ENCODE measurements around the gene RBL2. TPM values are rescaled to one million over a fixed set of nuclear protein-coding genes. Genes with fewer than 3 reads are reported as not detected.

Gene RBL2
- total RNA-seq, 1 donor from 2014 or later: 38.0 TPM

- no peak for TF ChIP-seq CTCF (IDR thresholded peaks at IDR 0.05; ENCODE audit: unreplicated experiment)
- H3K4me3 Mint-ChIP-seq (ENCODE audit: unreplicated experiment): no peak overlapping the region
- H3K9me3 Mint-ChIP-seq (ENCODE audit: unreplicated experiment): peaks cover 7% of the 10 kb centered on the region
- H3K27ac Mint-ChIP-seq (ENCODE audit: unreplicated experiment): no peak overlapping the region
- H3K4me1 Mint-ChIP-seq (ENCODE audit: unreplicated experiment): peaks cover under 1% of the 10 kb centered on the region
- no peak for DNase-seq (ENCODE audit: low spot score)
- peaks cover 5% of the 10 kb centered on the region for H3K36me3 Mint-ChIP-seq (ENCODE audit: low read depth, unreplicated experiment)
- H3K27me3 Mint-ChIP-seq (ENCODE audit: unreplicated experiment): peaks cover 7% of the 10 kb centered on the region
These were observed 5.6 kb upstream of the RBL2 start for GRCh38 chr16:53428681-53429080.

GRCh38 chr16:53429221-53429943 is 4.9 kb upstream of the RBL2 start:
- H3K4me3 Mint-ChIP-seq (ENCODE audit: unreplicated experiment): no peak overlapping the region
- peaks cover 8% of the 10 kb centered on the region for H3K27me3 Mint-ChIP-seq (ENCODE audit: unreplicated experiment)
- peaks cover 10% of the 10 kb centered on the region for H3K9me3 Mint-ChIP-seq (ENCODE audit: unreplicated experiment)
- H3K36me3 Mint-ChIP-seq (ENCODE audit: low read depth, unreplicated experiment): peaks cover 5% of the 10 kb centered on the region
- peaks cover 5% of the 10 kb centered on the region for H3K4me1 Mint-ChIP-seq (ENCODE audit: unreplicated experiment)
- no peak for DNase-seq (ENCODE audit: low spot score)
- TF ChIP-seq CTCF (IDR thresholded peaks at IDR 0.05; ENCODE audit: unreplicated experiment): no peak
- H3K27ac Mint-ChIP-seq (ENCODE audit: unreplicated experiment): no peak overlapping the region

- Mint-ChIP-seq H3K36me3 (ENCODE audit: low read depth, unreplicated experiment) (peaks cover 5% of the 10 kb centered on the region), H3K27ac (ENCODE audit: unreplicated experiment) (no peak overlapping the region), H3K9me3 (ENCODE audit: unreplicated experiment) (peaks cover 5% of the 10 kb centered on the region), H3K4me3 (ENCODE audit: unreplicated experiment) (no peak overlapping the region), H3K4me1 (ENCODE audit: unreplicated experiment) (peaks cover 9% of the 10 kb centered on the region), H3K27me3 (ENCODE audit: unreplicated experiment) (peaks cover 8% of the 10 kb centered on the region)
- TF ChIP-seq CTCF (IDR thresholded peaks at IDR 0.05; ENCODE audit: unreplicated experiment): no peak
- DNase-seq (ENCODE audit: low spot score): no peak
These were observed 3.9 kb upstream of the RBL2 start for GRCh38 chr16:53430363-53430762.

GRCh38 chr16:53433509-53433908 is 762 bp upstream of the RBL2 start:
- H3K4me3 Mint-ChIP-seq (ENCODE audit: unreplicated experiment): peak overlapping the region; percentile 89
- peaks cover 3% of the 10 kb centered on the region for H3K36me3 Mint-ChIP-seq (ENCODE audit: low read depth, unreplicated experiment)
- peak overlapping the region; percentile 58 for H3K27ac Mint-ChIP-seq (ENCODE audit: unreplicated experiment)
- peaks cover 8% of the 10 kb centered on the region for H3K27me3 Mint-ChIP-seq (ENCODE audit: unreplicated experiment)
- no peak for DNase-seq (ENCODE audit: low spot score)
- no peak for TF ChIP-seq CTCF (IDR thresholded peaks at IDR 0.05; ENCODE audit: unreplicated experiment)
- peaks cover 15% of the 10 kb centered on the region for H3K4me1 Mint-ChIP-seq (ENCODE audit: unreplicated experiment)
- peaks cover 5% of the 10 kb centered on the region for H3K9me3 Mint-ChIP-seq (ENCODE audit: unreplicated experiment)

- peaks cover 3% of the 10 kb centered on the region for H3K36me3 Mint-ChIP-seq (ENCODE audit: low read depth, unreplicated experiment)
These were observed 318 bp upstream of the RBL2 start for GRCh38 chr16:53433930-53434376.

More at GRCh38 chr16:53433930-53434376, 318 bp upstream of the RBL2 start:
- no peak for TF ChIP-seq CTCF (IDR thresholded peaks at IDR 0.05; ENCODE audit: unreplicated experiment)
- peaks cover 8% of the 10 kb centered on the region for H3K27me3 Mint-ChIP-seq (ENCODE audit: unreplicated experiment)
- H3K4me3 Mint-ChIP-seq (ENCODE audit: unreplicated experiment): peak overlapping the region; percentile 89
- peak overlapping the region; percentile 58 for H3K27ac Mint-ChIP-seq (ENCODE audit: unreplicated experiment)
- H3K4me1 Mint-ChIP-seq (ENCODE audit: unreplicated experiment): peaks cover 15% of the 10 kb centered on the region
- DNase-seq (ENCODE audit: low spot score): no peak
- peaks cover 5% of the 10 kb centered on the region for H3K9me3 Mint-ChIP-seq (ENCODE audit: unreplicated experiment)

Data from endothelial cell (in vitro differentiated cells).